ENCODE measurements around the gene TBC1D21.

- TF ChIP-seq POLR2A (IDR thresholded peaks at IDR 0.05): no peak
- TF ChIP-seq POLR2AphosphoS5 (IDR thresholded peaks at IDR 0.05): no peak
Measured at GRCh38 chr15:73904026-73904815, 30.9 kb downstream of the TBC1D21 start.
